Measurements from ENCODE around the gene ZNF556. TPM values are rescaled to one million over a fixed set of nuclear protein-coding genes. Genes with fewer than 3 reads are reported as not detected.

The ZNF556 gene
- total and polyA plus RNA-seq, 2 experiments from 2014 or later, result not detected

DNA sequence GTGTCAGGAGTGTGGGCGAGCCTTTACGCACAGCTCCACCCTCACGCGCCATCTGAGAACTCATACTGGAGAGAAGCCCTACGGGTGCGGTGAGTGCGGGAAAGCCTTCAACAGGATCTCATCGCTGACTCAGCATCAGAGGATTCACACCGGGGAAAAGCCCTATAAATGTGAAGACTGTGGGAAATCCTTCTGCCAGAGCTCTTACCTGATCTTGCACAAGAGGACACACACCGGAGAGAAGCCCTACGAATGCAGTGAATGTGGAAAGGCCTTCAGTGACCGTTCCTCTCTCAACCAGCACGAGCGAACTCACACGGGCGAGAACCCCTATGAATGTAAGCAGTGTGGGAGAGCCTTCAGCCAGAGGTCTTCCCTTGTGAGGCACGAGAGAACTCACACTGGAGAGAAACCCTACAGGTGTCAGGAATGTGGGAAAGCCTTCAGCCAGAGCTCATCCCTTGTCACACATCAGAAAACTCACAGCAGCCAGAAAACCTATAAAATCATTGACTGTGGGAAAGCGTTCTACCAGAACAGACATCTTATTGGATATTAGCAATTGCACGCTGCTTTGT lies 32.8 kb upstream of the ZNF556 start:
- Histone ChIP-seq H3K27ac (ENCODE audit: low read depth) (no peak overlapping the region), H3K4me1 (ENCODE audit: insufficient read depth) (no peaks in the 10 kb centered on the region), H3K4me3 (no peak overlapping the region), H3K36me3 (ENCODE audit: insufficient read depth) (peaks cover 32% of the 10 kb centered on the region), H3K4me2 (no peak overlapping the region), H3K9me2 (ENCODE audit: insufficient read depth) (no peaks in the 10 kb centered on the region), H3K79me2 (replicated peaks; ENCODE audit: insufficient read depth) (no peaks in the 10 kb centered on the region), H4K20me1 (replicated peaks; ENCODE audit: insufficient read depth) (no peaks in the 10 kb centered on the region), H3F3A (replicated peaks; ENCODE audit: low read depth) (no peaks in the 10 kb centered on the region), H3K27me3 (ENCODE audit: insufficient read depth) (no peaks in the 10 kb centered on the region), H2AFZ (no peak overlapping the region)
- Mint-ChIP-seq H3K9me3 (peaks cover 94% of the 10 kb centered on the region), H3K27me3 (ENCODE audit: insufficient read depth, low read depth, poor library complexity) (peaks cover 8% of the 10 kb centered on the region), H3K27ac (no peak overlapping the region), H3K36me3 (ENCODE audit: low read depth) (peaks cover 80% of the 10 kb centered on the region), H3K4me1 (no peaks in the 10 kb centered on the region), H3K4me3 (no peak overlapping the region)
- no peak for ATAC-seq
- no peak for TF ChIP-seq ZNF114 (CRISPR knock-in tag; IDR thresholded peaks at IDR 0.05)
- TF ChIP-seq NANOG (IDR thresholded peaks at IDR 0.05; ENCODE audit: borderline replicate concordance), result no peak
- no peak for TF ChIP-seq EZH2phosphoT487 (IDR thresholded peaks at IDR 0.05; ENCODE audit: unreplicated experiment)
- TF ChIP-seq, protein P1, sequence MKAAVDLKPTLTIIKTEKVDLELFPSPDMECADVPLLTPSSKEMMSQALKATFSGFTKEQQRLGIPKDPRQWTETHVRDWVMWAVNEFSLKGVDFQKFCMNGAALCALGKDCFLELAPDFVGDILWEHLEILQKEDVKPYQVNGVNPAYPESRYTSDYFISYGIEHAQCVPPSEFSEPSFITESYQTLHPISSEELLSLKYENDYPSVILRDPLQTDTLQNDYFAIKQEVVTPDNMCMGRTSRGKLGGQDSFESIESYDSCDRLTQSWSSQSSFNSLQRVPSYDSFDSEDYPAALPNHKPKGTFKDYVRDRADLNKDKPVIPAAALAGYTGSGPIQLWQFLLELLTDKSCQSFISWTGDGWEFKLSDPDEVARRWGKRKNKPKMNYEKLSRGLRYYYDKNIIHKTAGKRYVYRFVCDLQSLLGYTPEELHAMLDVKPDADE (IDR thresholded peaks at IDR 0.05), result no peak
- TF ChIP-seq POLR2AphosphoS5 (IDR thresholded peaks at IDR 0.05; ENCODE audit: low read depth), result no peak
- TF ChIP-seq, protein P2, sequence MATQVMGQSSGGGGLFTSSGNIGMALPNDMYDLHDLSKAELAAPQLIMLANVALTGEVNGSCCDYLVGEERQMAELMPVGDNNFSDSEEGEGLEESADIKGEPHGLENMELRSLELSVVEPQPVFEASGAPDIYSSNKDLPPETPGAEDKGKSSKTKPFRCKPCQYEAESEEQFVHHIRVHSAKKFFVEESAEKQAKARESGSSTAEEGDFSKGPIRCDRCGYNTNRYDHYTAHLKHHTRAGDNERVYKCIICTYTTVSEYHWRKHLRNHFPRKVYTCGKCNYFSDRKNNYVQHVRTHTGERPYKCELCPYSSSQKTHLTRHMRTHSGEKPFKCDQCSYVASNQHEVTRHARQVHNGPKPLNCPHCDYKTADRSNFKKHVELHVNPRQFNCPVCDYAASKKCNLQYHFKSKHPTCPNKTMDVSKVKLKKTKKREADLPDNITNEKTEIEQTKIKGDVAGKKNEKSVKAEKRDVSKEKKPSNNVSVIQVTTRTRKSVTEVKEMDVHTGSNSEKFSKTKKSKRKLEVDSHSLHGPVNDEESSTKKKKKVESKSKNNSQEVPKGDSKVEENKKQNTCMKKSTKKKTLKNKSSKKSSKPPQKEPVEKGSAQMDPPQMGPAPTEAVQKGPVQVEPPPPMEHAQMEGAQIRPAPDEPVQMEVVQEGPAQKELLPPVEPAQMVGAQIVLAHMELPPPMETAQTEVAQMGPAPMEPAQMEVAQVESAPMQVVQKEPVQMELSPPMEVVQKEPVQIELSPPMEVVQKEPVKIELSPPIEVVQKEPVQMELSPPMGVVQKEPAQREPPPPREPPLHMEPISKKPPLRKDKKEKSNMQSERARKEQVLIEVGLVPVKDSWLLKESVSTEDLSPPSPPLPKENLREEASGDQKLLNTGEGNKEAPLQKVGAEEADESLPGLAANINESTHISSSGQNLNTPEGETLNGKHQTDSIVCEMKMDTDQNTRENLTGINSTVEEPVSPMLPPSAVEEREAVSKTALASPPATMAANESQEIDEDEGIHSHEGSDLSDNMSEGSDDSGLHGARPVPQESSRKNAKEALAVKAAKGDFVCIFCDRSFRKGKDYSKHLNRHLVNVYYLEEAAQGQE (IDR thresholded peaks at IDR 0.05; ENCODE audit: unreplicated experiment), result no peak
- TF ChIP-seq, protein P3, sequence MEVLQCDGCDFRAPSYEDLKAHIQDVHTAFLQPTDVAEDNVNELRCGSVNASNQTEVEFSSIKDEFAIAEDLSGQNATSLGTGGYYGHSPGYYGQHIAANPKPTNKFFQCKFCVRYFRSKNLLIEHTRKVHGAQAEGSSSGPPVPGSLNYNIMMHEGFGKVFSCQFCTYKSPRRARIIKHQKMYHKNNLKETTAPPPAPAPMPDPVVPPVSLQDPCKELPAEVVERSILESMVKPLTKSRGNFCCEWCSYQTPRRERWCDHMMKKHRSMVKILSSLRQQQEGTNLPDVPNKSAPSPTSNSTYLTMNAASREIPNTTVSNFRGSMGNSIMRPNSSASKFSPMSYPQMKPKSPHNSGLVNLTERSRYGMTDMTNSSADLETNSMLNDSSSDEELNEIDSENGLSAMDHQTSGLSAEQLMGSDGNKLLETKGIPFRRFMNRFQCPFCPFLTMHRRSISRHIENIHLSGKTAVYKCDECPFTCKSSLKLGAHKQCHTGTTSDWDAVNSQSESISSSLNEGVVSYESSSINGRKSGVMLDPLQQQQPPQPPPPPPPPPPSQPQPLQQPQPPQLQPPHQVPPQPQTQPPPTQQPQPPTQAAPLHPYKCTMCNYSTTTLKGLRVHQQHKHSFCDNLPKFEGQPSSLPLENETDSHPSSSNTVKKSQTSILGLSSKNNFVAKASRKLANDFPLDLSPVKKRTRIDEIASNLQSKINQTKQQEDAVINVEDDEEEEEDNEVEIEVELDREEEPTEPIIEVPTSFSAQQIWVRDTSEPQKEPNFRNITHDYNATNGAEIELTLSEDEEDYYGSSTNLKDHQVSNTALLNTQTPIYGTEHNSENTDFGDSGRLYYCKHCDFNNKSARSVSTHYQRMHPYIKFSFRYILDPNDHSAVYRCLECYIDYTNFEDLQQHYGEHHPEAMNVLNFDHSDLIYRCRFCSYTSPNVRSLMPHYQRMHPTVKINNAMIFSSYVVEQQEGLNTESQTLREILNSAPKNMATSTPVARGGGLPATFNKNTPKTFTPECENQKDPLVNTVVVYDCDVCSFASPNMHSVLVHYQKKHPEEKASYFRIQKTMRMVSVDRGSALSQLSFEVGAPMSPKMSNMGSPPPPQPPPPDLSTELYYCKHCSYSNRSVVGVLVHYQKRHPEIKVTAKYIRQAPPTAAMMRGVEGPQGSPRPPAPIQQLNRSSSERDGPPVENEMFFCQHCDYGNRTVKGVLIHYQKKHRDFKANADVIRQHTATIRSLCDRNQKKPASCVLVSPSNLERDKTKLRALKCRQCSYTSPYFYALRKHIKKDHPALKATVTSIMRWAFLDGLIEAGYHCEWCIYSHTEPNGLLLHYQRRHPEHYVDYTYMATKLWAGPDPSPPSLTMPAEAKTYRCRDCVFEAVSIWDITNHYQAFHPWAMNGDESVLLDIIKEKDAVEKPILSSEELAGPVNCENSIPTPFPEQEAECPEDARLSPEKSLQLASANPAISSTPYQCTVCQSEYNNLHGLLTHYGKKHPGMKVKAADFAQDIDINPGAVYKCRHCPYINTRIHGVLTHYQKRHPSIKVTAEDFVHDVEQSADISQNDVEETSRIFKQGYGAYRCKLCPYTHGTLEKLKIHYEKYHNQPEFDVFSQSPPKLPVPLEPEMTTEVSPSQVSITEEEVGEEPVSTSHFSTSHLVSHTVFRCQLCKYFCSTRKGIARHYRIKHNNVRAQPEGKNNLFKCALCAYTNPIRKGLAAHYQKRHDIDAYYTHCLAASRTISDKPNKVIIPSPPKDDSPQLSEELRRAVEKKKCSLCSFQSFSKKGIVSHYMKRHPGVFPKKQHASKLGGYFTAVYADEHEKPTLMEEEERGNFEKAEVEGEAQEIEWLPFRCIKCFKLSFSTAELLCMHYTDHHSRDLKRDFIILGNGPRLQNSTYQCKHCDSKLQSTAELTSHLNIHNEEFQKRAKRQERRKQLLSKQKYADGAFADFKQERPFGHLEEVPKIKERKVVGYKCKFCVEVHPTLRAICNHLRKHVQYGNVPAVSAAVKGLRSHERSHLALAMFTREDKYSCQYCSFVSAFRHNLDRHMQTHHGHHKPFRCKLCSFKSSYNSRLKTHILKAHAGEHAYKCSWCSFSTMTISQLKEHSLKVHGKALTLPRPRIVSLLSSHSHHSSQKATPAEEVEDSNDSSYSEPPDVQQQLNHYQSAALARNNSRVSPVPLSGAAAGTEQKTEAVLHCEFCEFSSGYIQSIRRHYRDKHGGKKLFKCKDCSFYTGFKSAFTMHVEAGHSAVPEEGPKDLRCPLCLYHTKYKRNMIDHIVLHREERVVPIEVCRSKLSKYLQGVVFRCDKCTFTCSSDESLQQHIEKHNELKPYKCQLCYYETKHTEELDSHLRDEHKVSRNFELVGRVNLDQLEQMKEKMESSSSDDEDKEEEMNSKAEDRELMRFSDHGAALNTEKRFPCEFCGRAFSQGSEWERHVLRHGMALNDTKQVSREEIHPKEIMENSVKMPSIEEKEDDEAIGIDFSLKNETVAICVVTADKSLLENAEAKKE (CRISPR knock-in tag; IDR thresholded peaks at IDR 0.05), result no peak
- no peak for TF ChIP-seq ZNF331 (CRISPR knock-in tag; IDR thresholded peaks at IDR 0.05; ENCODE audit: low read depth)
- TF ChIP-seq, protein P4, sequence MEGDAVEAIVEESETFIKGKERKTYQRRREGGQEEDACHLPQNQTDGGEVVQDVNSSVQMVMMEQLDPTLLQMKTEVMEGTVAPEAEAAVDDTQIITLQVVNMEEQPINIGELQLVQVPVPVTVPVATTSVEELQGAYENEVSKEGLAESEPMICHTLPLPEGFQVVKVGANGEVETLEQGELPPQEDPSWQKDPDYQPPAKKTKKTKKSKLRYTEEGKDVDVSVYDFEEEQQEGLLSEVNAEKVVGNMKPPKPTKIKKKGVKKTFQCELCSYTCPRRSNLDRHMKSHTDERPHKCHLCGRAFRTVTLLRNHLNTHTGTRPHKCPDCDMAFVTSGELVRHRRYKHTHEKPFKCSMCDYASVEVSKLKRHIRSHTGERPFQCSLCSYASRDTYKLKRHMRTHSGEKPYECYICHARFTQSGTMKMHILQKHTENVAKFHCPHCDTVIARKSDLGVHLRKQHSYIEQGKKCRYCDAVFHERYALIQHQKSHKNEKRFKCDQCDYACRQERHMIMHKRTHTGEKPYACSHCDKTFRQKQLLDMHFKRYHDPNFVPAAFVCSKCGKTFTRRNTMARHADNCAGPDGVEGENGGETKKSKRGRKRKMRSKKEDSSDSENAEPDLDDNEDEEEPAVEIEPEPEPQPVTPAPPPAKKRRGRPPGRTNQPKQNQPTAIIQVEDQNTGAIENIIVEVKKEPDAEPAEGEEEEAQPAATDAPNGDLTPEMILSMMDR (conservative IDR thresholded peaks at IDR 0.05; ENCODE audit: low read depth in 2 of 2), result no peak
- no peak for TF ChIP-seq JUNB (IDR thresholded peaks at IDR 0.05; ENCODE audit: unreplicated experiment)
- TF ChIP-seq CREB1 (CRISPR knock-in tag; IDR thresholded peaks at IDR 0.05; ENCODE audit: low read depth), result no peak
- no peak for DNase-seq (ENCODE audit: low spot score)

All from GM23338 (cell line).